ENCODE measurements around the gene TRPT1.

The TRPT1 gene

GRCh38 chr11:64183890-64184289, 42.1 kb downstream of the TRPT1 start:
- no peak for TF ChIP-seq GATA2 (IDR thresholded peaks at IDR 0.05; ENCODE audit: low read depth, low read length)

GRCh38 chr11:64181506-64182411, 44.2 kb downstream of the TRPT1 start:
- TF ChIP-seq GATA2 (IDR thresholded peaks at IDR 0.05; ENCODE audit: low read depth, low read length): no peak
- TF ChIP-seq GATA3 (IDR thresholded peaks at IDR 0.05; ENCODE audit: low read depth, low read length): no peak

- TF ChIP-seq GATA3 (IDR thresholded peaks at IDR 0.05; ENCODE audit: low read depth, low read length): no peak
- TF ChIP-seq GATA2 (IDR thresholded peaks at IDR 0.05; ENCODE audit: low read depth, low read length): no peak; the same call in 1 of the 2 replicates
Observed at GRCh38 chr11:64180891-64181290, 45.1 kb downstream of the TRPT1 start.

- TF ChIP-seq GATA3 (IDR thresholded peaks at IDR 0.05; ENCODE audit: low read depth, low read length) (no peak), GATA2 (IDR thresholded peaks at IDR 0.05; ENCODE audit: low read depth, low read length) (no peak)
Observed at GRCh38 chr11:64178951-64179639, 46.9 kb downstream of the TRPT1 start.

GRCh38 chr11:64178203-64178602, 47.8 kb downstream of the TRPT1 start:
- no peak for TF ChIP-seq GATA2 (IDR thresholded peaks at IDR 0.05; ENCODE audit: low read depth, low read length)
- no peak for TF ChIP-seq GATA3 (IDR thresholded peaks at IDR 0.05; ENCODE audit: low read depth, low read length)

GRCh38 chr11:64176751-64177150, 49.2 kb downstream of the TRPT1 start:
- TF ChIP-seq GATA2 (IDR thresholded peaks at IDR 0.05; ENCODE audit: low read depth, low read length) (no peak), GATA3 (IDR thresholded peaks at IDR 0.05; ENCODE audit: low read depth, low read length) (no peak)

Data from SH-SY5Y (cell line).